HFF-Myc (cell line): ENCODE measurements around the gene ILK.

Experiments used
- DNase-seq: peaks from one replicate; pipeline ENCODE4 v3.0.0-alpha.2; 2011; ENCODE audit warnings: low read depth; ENCODE audit errors: extremely low read depth
- H3K4me3 ChIP-seq: replicated peaks from 2 replicates; pipeline ENCODE4 v1.5.1; 2011; ENCODE audit warnings: low read depth, mild to moderate bottlenecking, control low read depth, low read length
- CTCF ChIP-seq: IDR thresholded peaks from 2 replicates; pipeline ENCODE4 v1.5.1; 2012; ENCODE audit warnings: mild to moderate bottlenecking, low read depth, low read length, control low read depth; ENCODE audit errors: missing control alignments

Gene ILK

GRCh38 chr11:6621711-6622211 is 18.2 kb downstream of the ILK start:
- DNase-seq = no peak
- no peak overlapping the region for H3K4me3 ChIP-seq
- no peak for TF ChIP-seq CTCF

GRCh38 chr11:6622261-6623171 is 18.9 kb downstream of the ILK start:
- TF ChIP-seq CTCF = no peak
- DNase-seq = no peak
- no peak overlapping the region for H3K4me3 ChIP-seq

- H3K4me3 ChIP-seq = no peak overlapping the region
- no peak for TF ChIP-seq CTCF
- DNase-seq = no peak
Observed at GRCh38 chr11:6623391-6624363, 20.1 kb downstream of the ILK start.

- H3K4me3 ChIP-seq = no peak overlapping the region
- no peak for DNase-seq
Observed at GRCh38 chr11:6625156-6625831, 21.7 kb downstream of the ILK start.

GRCh38 chr11:6625832-6626420 is 22.4 kb downstream of the ILK start:
- no peak overlapping the region for H3K4me3 ChIP-seq
- no peak for TF ChIP-seq CTCF
- DNase-seq = no peak

More at GRCh38 chr11:6625156-6625831, 21.7 kb downstream of the ILK start:
- TF ChIP-seq CTCF = no peak
